ENCODE measurements around the gene LIX1L. TPM values are rescaled to one million over a fixed set of nuclear protein-coding genes. Genes with fewer than 3 reads are reported as not detected.
A peak's percentile ranks its signal among the peaks of the same experiment; 100 is the strongest.

LIX1L gene
- total RNA-seq, 3 donors from 2014 or later = 40.7 to 43.3 (median 41.9) TPM

- H3K36me3 Mint-ChIP-seq (ENCODE audit: insufficient read depth) = no peaks in the 10 kb centered on the region
- ATAC-seq (peak; percentile 1 to 2), DNase-seq (peak; percentile 33)
- H3K9me3 Mint-ChIP-seq = no peaks in the 10 kb centered on the region
- peak overlapping the region; percentile 94 for H3K4me3 Mint-ChIP-seq
- peaks cover 61% of the 10 kb centered on the region for H3K4me1 Mint-ChIP-seq (ENCODE audit: low read depth)
- no peaks in the 10 kb centered on the region for H3K27me3 Mint-ChIP-seq (ENCODE audit: low read depth)
Observed at GRCh38 chr1:145961425-145962156, 3.8 kb upstream of the LIX1L start.

DNA sequence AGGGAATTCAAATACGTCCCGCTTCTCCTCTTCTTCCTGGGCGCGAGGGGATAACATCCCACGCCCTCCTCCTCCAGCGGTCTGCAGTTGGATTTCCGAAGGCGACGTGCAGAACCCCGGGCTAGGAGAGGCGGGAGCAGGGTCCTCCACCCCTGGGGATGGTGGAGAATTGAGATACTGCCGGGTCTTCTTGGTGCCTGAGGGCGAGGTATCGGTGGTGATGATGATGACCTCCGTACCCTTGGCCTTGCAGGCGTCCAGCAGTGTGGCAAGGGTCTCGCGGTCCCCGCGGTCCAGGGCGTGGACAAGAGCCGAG is 3.2 kb upstream of the LIX1L start:
- DNase-seq = no peak
- Mint-ChIP-seq H3K27me3 (ENCODE audit: low read depth) (no peaks in the 10 kb centered on the region), H3K36me3 (ENCODE audit: insufficient read depth) (no peaks in the 10 kb centered on the region), H3K9me3 (no peaks in the 10 kb centered on the region), H3K4me3 (peak overlapping the region; percentile 94), H3K4me1 (ENCODE audit: low read depth) (peaks cover 65% of the 10 kb centered on the region)
- ATAC-seq = no peak

GRCh38 chr1:145960468-145961108 is 2.8 kb upstream of the LIX1L start:
- Mint-ChIP-seq H3K27me3 (ENCODE audit: low read depth) (no peaks in the 10 kb centered on the region), H3K36me3 (ENCODE audit: insufficient read depth) (no peaks in the 10 kb centered on the region)
- no peak for ATAC-seq

DNA sequence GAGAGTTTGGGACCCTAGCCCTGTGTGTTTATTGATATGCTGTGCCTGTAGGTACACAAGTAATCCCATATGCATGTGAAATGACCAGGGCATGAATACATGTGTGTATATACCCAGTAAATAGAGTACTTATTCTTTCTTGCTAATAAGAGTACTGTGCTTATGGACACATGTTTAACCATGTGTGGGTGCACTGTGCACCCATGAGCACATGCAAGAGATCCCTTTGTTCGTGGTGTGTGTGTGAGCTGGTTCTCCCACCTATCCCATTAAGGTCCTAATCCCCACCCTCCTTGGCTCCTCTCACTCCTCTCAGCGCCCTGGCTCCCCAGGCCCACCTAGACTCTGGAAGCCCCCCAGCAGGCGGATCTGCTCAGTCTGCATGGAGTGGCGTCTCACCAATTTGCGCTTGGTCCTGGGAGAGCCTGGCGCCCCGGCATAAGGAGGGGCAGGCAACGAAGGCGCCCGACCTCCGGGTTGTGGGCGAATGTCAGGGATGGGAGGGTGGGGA is 2.2 kb upstream of the LIX1L start:
- ATAC-seq (no peak), DNase-seq (no peak)
- Mint-ChIP-seq H3K4me1 (ENCODE audit: low read depth) (peaks cover 73% of the 10 kb centered on the region), H3K4me3 (peak overlapping the region; percentile 94), H3K9me3 (no peaks in the 10 kb centered on the region), H3K36me3 (ENCODE audit: insufficient read depth) (no peaks in the 10 kb centered on the region), H3K27me3 (ENCODE audit: low read depth) (no peaks in the 10 kb centered on the region)

More at GRCh38 chr1:145960468-145961108, 2.8 kb upstream of the LIX1L start:
- H3K9me3 Mint-ChIP-seq = no peaks in the 10 kb centered on the region
- peaks cover 70% of the 10 kb centered on the region for H3K4me1 Mint-ChIP-seq (ENCODE audit: low read depth)
- H3K4me3 Mint-ChIP-seq = peak overlapping the region; percentile 94
- peak; percentile 26 for DNase-seq

DNA sequence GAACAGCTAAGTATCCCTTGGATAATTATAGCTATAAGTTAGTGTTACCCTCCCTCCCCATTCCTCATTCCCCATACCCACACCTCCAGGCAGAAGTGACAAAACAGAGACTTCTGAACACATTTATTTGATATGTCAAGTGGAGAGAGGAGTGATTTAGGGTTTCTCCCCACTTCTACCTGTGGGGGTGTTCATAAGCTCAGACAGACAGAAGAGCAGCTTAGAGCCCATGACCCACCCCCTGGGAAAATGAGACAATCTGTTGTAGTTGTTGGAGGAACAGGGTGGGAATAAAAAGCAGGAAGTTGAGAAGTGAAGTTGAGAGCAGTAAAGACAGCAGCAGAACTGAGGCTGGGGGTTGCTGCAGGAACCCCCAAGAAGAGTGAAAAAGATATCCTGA is 1.5 kb upstream of the LIX1L start:
- H3K4me3 Mint-ChIP-seq = peak overlapping the region; percentile 94
- no peaks in the 10 kb centered on the region for H3K9me3 Mint-ChIP-seq
- ATAC-seq (no peak), DNase-seq (no peak)
- no peaks in the 10 kb centered on the region for H3K27me3 Mint-ChIP-seq (ENCODE audit: low read depth)
- no peaks in the 10 kb centered on the region for H3K36me3 Mint-ChIP-seq (ENCODE audit: insufficient read depth)
- peaks cover 76% of the 10 kb centered on the region for H3K4me1 Mint-ChIP-seq (ENCODE audit: low read depth)

DNA sequence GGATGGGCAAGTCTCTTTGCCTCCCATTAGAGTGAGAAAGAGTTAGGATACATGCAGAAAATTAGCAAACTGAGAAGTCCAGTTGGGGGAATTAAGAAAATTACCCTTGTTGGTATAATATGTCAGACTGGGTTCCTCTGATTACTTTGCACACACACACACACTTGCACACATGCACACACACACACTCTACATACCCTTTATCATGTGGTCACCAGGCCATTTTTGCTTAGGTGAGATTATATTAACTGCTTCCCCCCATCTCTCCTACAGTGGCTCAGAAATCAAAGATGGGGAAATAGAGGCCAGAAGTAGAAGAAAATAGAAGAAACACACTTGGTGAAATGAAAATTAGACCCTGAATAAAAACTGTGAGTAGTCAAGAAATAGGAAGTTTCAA is 917 bp upstream of the LIX1L start:
- DNase-seq = no peak
- peak overlapping the region; percentile 2 for H3K4me3 Mint-ChIP-seq
- no peaks in the 10 kb centered on the region for H3K27me3 Mint-ChIP-seq (ENCODE audit: low read depth)
- no peak for ATAC-seq
- H3K4me1 Mint-ChIP-seq (ENCODE audit: low read depth) = peaks cover 75% of the 10 kb centered on the region
- no peaks in the 10 kb centered on the region for H3K36me3 Mint-ChIP-seq (ENCODE audit: insufficient read depth)
- H3K9me3 Mint-ChIP-seq = no peaks in the 10 kb centered on the region

DNA sequence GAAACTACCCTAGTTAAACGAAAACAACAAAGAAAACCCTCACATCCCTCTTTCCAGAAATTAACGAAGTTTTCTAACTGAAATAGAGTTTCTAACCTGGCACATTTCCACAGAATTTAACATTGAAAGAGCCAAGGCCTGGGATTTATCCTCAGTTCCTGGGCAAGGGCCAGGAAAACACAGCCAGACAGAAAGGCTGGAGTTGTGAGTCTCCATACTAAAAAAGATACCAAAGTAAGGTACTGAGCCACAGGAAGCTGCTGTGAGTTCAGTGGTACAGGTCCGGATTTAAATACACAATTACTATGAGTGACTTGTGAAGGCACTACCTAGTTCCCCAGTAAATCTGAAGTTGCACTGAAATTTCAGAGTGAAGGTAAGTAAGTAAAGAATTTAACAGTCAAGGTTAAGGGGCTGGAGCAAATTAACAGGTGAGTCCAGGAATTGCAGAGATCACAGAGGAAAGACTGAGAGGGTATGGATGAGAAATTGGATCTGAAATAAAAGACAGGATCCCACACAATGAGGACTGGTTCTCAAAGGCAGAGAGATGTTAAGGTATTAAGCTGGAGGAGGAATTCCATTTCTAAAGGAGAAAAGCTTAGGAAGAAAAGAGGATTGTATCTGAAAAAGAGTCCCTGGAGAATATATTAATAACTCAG is 905 bp downstream of the LIX1L start:
- Mint-ChIP-seq H3K4me1 (ENCODE audit: low read depth) (peaks cover 71% of the 10 kb centered on the region), H3K4me3 (peak overlapping the region; percentile 93), H3K9me3 (no peaks in the 10 kb centered on the region), H3K36me3 (ENCODE audit: insufficient read depth) (peaks cover 3% of the 10 kb centered on the region), H3K27me3 (ENCODE audit: low read depth) (no peaks in the 10 kb centered on the region)
- ATAC-seq = no peak
- no peak for DNase-seq

DNA sequence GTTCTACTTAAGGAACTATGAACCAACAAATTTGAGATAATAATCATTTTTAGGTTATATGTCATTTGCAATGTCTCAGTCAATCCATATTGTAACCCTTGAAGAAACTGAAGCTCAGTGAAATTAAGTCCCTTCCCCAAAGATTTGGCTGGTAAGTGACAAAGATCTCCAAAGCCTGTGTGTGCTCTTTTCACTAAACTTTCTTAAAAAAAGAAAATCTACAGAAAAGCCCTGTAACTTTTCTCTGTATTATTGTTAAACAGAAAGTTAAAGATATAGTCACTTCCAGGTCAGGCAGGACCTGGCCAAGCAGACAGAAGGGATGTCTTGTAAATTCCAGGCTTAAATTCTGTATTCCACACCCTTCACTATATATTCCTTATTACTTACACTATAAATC is 1.5 kb downstream of the LIX1L start:
- peaks cover 73% of the 10 kb centered on the region for H3K4me1 Mint-ChIP-seq (ENCODE audit: low read depth)

DNA sequence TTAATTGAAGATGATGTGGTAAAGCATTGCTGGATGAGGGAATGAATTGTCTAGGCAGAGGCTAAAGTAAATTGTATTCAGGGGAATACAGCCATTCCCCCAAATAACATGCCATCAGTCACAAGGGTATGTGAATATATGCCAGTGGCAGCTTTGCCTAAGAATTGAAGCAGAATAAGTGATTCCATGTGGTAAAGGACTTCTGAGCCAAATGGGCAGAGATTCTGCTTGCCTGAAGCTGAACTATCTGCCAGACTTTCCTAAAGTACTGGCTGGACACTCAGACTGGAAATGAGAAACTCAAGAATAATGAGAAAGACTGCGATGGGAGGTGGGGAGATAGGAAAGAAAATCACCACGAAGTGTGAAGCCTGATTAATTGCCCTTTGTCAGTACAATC is 2.4 kb downstream of the LIX1L start:
- peak overlapping the region; percentile 2 for H3K4me3 Mint-ChIP-seq
- H3K9me3 Mint-ChIP-seq = no peaks in the 10 kb centered on the region
- DNase-seq (no peak), ATAC-seq (no peak)
- peaks cover 4% of the 10 kb centered on the region for H3K36me3 Mint-ChIP-seq (ENCODE audit: insufficient read depth)
- H3K27me3 Mint-ChIP-seq (ENCODE audit: low read depth) = no peaks in the 10 kb centered on the region
- H3K4me1 Mint-ChIP-seq (ENCODE audit: low read depth) = peaks cover 79% of the 10 kb centered on the region

More for the DNA sequence above, 1.5 kb downstream of the LIX1L start:
- Mint-ChIP-seq H3K36me3 (ENCODE audit: insufficient read depth) (peaks cover 4% of the 10 kb centered on the region), H3K27me3 (ENCODE audit: low read depth) (no peaks in the 10 kb centered on the region), H3K9me3 (no peaks in the 10 kb centered on the region), H3K4me3 (peak overlapping the region; percentile 93)
- DNase-seq (no peak), ATAC-seq (no peak)

- Mint-ChIP-seq H3K9me3 (no peaks in the 10 kb centered on the region), H3K4me1 (ENCODE audit: low read depth) (peaks cover 78% of the 10 kb centered on the region), H3K36me3 (ENCODE audit: insufficient read depth) (peaks cover 8% of the 10 kb centered on the region), H3K27me3 (ENCODE audit: low read depth) (no peaks in the 10 kb centered on the region), H3K4me3 (no peak overlapping the region)
- no peak for ATAC-seq
- no peak for DNase-seq
Observed at GRCh38 chr1:145953861-145954260, 4.0 kb downstream of the LIX1L start.

- no peaks in the 10 kb centered on the region for H3K27me3 Mint-ChIP-seq (ENCODE audit: low read depth)
- no peak overlapping the region for H3K4me3 Mint-ChIP-seq
- DNase-seq (no peak), ATAC-seq (no peak)
- peaks cover 70% of the 10 kb centered on the region for H3K4me1 Mint-ChIP-seq (ENCODE audit: low read depth)
- H3K36me3 Mint-ChIP-seq (ENCODE audit: insufficient read depth) = peaks cover 8% of the 10 kb centered on the region
- H3K9me3 Mint-ChIP-seq = no peaks in the 10 kb centered on the region
Observed at GRCh38 chr1:145952903-145953302, 4.9 kb downstream of the LIX1L start.

- Mint-ChIP-seq H3K9me3 (no peaks in the 10 kb centered on the region), H3K36me3 (ENCODE audit: insufficient read depth) (peaks cover 11% of the 10 kb centered on the region), H3K4me1 (ENCODE audit: low read depth) (peaks cover 63% of the 10 kb centered on the region), H3K27me3 (ENCODE audit: low read depth) (no peaks in the 10 kb centered on the region), H3K4me3 (no peak overlapping the region)
- no peak for ATAC-seq
- no peak for DNase-seq
Observed at GRCh38 chr1:145951526-145951925, 6.3 kb downstream of the LIX1L start.

GRCh38 chr1:145949219-145949618 is 8.6 kb downstream of the LIX1L start:
- no peak overlapping the region for H3K4me3 Mint-ChIP-seq
- H3K27me3 Mint-ChIP-seq (ENCODE audit: low read depth) = no peaks in the 10 kb centered on the region
- peaks cover 44% of the 10 kb centered on the region for H3K4me1 Mint-ChIP-seq (ENCODE audit: low read depth)
- ATAC-seq (no peak), DNase-seq (no peak)
- no peaks in the 10 kb centered on the region for H3K9me3 Mint-ChIP-seq
- H3K36me3 Mint-ChIP-seq (ENCODE audit: insufficient read depth) = peaks cover 11% of the 10 kb centered on the region

DNA sequence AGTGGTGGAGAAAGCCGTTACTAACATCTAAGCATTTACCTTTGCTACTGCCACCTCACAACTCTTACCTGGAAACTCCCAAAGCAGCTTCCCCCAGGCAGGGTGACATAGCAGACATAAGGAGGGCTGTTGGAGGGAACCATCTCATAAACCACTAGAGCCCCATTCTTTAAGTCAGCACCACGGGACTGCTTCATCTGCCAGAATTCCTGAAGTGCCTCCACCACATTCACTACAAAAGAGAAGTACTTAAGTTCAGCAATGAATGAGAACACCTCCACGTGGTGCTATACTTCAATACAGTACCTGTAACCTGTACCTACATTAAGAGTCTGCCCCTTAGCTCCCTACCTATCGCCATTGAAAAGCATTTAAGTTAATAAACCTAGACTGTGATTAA is 10.3 kb downstream of the LIX1L start:
- ATAC-seq (no peak), DNase-seq (no peak)
- H3K36me3 Mint-ChIP-seq (ENCODE audit: insufficient read depth) = peaks cover 17% of the 10 kb centered on the region
- H3K4me3 Mint-ChIP-seq = no peak overlapping the region
- H3K27me3 Mint-ChIP-seq (ENCODE audit: low read depth) = no peaks in the 10 kb centered on the region
- peaks cover 33% of the 10 kb centered on the region for H3K4me1 Mint-ChIP-seq (ENCODE audit: low read depth)
- H3K9me3 Mint-ChIP-seq = no peaks in the 10 kb centered on the region
